COLO829 (cell line): Measurements from ENCODE around the gene LRP10.
A peak's percentile ranks its signal among the peaks of the same experiment; 100 is the strongest.
"Not testable (repeated sequence)": the region's sequence is repeated elsewhere in the genome, so short reads cannot be mapped to it uniquely, and the experiment has no call there.

ENCODE experiments used
- DNase-seq: peaks from one replicate; pipeline ENCODE4 v3.0.0; 2012; ENCODE audit warnings: low spot score

LRP10 gene

DNA sequence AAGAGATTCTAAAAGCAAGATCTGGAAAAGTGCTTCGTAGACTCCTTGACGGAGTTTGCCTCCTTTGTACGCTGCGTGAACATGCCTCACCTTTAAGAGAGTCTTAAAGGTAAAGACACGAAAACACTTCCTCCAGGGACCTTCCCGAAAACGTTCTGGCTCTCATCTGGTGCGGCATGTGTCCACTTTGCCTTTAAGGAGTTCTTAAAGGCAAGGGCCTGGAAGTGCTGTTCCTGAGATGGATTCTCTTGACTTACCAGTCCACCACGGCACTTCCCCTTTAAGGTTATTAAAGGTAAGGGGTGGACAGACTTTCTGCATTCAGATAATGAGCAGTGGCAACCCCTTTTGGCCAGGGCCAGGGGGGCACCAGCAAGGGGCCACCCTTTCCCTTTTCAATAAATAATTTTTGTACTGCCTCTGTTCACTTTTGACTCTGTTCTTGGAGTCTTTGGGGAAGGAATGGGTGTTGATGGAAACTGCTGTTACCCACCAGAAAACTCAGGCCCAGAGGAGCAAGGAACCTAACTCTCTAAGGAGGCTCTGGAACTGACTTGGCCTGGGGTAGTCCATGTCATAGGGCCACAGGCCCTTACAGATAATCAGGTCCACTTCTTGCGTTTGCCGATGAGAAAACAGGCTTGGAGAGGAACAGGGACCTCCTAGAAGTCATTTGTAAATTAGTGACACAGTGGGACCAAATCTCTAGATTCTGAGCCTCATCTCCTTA lies 15.9 kb downstream of the LRP10 start:
- DNase-seq = peak; percentile 21

- no peak for DNase-seq
These were observed 16.4 kb downstream of the LRP10 start for GRCh38 chr14:22887990-22888378.

GRCh38 chr14:22888662-22889061 lies 17.1 kb downstream of the LRP10 start:
- no peak for DNase-seq

- no peak for DNase-seq
These were observed 18.9 kb downstream of the LRP10 start for GRCh38 chr14:22890416-22890815.

- no peak for DNase-seq
These were observed 20.9 kb downstream of the LRP10 start for GRCh38 chr14:22892488-22892887.

GRCh38 chr14:22893706-22894105 lies 22.2 kb downstream of the LRP10 start:
- no peak for DNase-seq

DNA sequence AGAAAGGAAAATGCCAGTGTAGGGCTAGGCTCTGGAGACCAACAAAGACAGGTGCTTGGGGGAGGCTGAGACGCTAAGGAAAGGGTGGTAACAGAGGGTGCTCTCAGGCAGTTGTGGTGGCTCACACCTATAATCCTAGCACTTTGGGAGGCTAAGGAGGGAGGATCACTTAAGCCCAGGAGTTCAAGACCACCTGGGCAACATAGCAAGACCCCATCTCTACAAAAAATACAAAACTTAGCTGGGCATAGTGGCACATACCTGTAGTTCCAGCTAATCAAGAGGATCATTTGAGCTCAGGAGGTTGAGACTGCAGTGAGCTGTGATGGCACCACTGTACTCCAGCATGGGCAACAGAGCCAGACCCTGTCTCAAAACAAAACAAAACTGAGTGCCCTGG lies 23.9 kb downstream of the LRP10 start:
- DNase-seq = no peak

- no peak for DNase-seq
These were observed 24.8 kb downstream of the LRP10 start for GRCh38 chr14:22896356-22896755.

DNA sequence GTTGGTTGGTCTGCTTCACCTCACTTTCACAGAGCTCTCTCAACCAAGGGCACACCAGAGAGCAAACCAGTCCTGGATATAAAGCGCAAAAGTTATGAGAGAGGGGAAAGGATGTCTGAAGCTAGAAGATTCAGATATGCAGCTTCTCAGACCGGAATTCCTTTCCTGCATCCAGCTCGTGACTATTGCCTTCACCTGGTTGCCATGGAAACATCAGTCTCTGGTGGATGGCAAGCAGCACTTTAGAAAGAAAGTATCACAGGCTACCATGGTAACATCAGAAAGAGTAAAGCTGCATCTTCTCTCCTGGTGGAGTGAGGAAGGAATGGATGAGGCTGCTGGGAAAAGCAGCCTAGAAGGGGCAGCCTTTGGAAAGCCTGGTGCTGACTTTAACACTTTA lies 25.2 kb downstream of the LRP10 start:
- DNase-seq = no peak

- no peak for DNase-seq
These were observed 25.8 kb downstream of the LRP10 start for GRCh38 chr14:22897357-22897756.

- no peak for DNase-seq
These were observed 27.0 kb downstream of the LRP10 start for GRCh38 chr14:22898302-22899090.

DNA sequence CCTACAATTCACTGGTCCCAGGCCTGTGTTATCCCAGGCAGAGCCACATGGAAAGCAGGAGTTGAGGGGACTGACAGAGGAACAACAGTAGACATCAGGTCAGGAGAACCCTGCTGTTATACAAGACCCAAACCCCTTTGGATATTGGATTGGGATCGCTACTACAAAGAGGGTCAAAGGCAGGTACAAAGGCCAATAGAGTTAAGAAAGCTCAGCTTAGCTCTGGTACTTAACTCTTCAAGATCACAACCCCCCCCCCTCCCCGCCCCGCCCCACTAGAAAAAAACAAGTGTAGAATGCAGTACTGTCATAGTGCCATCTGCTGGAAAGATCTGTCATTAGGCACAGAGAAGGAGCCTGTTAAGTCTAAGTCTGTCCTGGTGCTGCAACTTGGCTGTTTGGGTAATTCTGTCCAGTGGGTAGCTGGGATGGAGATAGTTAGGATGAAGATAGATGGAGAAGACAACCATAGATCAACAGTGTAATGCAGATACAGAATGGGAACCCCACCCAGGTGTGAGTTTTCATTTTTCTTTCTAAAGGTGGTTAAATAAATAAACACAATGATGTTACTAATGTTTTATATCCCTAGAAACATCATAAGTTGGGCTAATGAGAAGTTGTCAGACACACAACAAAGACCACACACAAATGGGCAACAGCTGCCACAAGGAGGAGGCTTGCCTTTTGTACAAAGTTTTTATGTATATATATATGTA lies 28.7 kb downstream of the LRP10 start:
- DNase-seq = peak; percentile 79

DNA sequence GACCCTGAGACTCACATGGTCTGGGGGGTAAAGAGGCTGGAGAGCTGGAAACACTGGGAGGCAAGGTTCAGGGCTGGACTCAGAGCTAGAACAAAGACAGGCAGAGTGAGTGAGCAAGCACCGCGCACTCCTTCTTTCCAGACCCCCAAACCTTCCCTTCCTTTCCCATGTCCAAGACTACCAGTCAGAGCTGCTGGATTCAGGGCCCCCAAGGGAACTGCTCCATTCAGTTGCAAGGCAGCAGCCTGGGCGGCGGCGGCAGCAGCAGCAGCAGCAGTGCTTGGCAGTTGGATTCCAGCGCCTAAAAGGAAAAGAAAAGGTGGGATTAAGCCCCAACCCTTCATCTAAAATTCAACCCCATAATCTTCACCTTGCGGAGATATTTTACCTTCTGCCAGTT lies 30.3 kb downstream of the LRP10 start:
- DNase-seq = no peak

DNA sequence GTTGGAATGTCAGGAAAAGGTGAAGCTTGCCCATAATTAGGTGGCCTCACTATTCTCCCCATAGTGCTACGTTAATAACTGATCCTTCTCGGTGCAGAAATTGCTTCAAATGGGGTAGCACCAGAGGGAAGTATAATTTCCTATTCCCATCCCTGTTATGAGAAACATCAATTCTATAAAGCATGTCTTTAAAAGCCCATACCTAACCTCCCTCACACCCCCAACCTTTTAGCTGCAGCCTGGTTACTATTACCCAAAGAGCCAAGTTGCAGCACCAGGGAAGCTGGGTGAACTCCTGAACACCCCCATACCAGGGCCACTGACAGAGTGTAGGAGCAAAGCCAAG lies 32.2 kb downstream of the LRP10 start:
- DNase-seq = no peak

GRCh38 chr14:22905627-22906026 lies 34.1 kb downstream of the LRP10 start:
- no peak for DNase-seq

- DNase-seq = no peak
These were observed 34.5 kb downstream of the LRP10 start for GRCh38 chr14:22906073-22906472.

DNA sequence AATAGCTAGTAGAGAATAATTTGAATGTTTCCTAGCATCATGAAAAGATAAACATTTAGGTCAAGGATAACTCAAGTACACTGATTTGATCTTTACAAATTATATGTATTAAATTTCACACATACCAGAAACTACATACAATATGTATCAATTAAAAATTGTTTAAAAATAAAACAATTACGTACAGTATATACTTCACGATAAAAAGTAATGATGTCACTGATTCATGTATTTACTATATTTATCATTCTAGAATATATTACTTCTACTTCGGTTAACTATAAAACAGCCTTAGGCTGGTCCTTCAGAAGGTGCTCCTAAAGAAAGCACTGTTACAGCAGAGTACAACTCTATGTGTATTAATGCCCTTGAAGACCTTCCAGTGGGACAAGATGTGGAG lies 35.9 kb downstream of the LRP10 start:
- no peak for DNase-seq

DNA sequence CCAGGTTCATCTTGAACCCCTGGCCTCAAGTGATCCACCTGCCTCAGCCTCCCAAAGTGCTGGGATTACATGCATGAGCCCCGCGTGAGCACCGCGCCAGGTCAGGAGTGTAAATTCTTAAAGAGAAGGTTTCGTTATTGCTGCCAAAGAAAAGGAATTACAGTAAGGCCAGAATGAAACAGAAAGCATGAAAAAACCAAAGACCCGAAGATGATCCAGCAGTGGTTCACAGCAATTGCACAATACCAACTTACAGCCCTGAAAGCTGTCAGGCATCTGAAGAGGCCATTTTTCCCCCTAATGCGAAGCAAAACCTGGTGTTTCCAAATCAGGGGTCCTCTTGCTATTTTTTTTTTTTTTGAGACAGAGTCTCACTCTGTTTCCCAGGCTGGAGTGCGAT lies 37.1 kb downstream of the LRP10 start:
- DNase-seq = no peak

- DNase-seq = no peak
These were observed 39.4 kb downstream of the LRP10 start for GRCh38 chr14:22910916-22911315.

DNA sequence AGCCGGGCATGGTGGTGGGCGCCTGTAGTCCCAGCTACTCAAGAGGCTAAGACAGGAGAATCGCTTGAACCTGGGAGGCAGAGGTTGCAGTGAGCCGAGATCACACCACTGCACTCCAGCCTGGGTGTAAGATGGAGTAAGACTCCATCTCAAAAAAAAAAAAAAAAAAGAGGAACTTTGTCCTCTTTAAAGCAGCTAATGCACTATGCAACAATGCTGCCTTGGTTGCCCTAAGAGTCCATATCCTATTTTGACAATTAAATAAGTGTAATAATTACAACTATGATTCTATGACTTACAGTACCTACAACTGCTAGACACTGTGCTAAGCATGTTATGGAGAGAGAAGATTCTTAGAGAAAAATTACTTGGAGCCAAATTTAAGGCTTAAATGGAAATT lies 43.3 kb downstream of the LRP10 start:
- not testable (repeated sequence) for DNase-seq

GRCh38 chr14:22915886-22916521 lies 44.5 kb downstream of the LRP10 start:
- DNase-seq = no peak

DNA sequence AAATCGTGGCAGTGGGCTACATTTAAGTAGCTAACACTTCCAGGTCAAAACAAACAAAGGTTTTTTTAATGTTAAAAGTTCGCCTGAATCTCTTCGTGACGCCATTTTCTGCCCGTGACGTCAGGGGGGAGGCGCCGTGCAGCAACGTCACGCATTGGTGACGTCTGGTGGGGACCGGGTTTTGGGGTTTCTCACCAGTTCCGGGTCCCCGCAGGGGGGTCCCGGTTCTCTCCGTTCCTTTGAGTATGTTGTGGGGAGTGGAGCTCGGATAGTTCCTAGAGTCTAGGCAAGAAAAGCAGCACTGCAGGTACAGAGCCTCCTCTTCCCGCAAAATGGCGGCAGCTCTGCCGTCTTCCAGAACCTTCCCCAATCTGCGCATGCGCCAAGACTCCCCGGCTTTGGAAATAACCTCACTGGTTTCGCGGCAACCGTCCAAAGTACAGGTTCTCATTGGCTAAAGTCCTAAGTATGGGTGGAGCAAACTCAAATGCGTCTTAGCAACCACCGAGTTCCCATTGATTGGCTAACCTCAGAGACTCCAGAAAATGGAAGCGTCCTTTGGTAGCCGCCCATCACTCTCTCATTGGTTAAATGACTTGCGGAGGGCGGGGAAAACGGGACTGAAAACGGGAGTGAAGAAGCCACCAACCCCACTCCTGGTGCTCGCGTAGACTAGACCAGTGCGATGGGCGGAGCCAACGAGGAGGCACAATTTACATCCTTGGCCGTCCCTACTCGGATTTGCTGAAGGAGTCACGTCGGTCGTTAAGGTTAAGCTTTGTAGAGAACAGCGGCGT lies 47.5 kb downstream of the LRP10 start, which contains the start of gene RBM23:
Gene RBM23, minus strand, starts transcription at position 346 of the 797 bp plus-strand sequence.
- DNase-seq = peak; percentile 98
